Gastroesophageal sphincter (tissue), 4 donors: ENCODE measurements around the gene KAZN. TPM values are rescaled to one million over a fixed set of nuclear protein-coding genes. Genes with fewer than 3 reads are reported as not detected.

ENCODE experiments used
- ATAC-seq: fragments of 150-250 bp; one replicate; pipeline ENCODE4 v1.9.1; 2016; ENCODE audit warnings: mild to moderate bottlenecking, moderate library complexity
- H3K27ac ChIP-seq, 4 donors: fragments of 200-600 bp; sonication (generic) in 3 of 4; 1 replicate in 3 of 4; 2 replicates in 1 of 4; pipeline ENCODE4 v1.5.1; 2016 to 2019
- H3K27me3 ChIP-seq: fragments of 200-600 bp; sonication (generic); one replicate; pipeline ENCODE4 v1.5.1; 2019
- H3K36me3 ChIP-seq, 2 donors: fragments of 200-600 bp; sonication (generic); one replicate each; pipeline ENCODE4 v1.5.1; 2019; ENCODE audit warnings: control low read depth in 1 of 2
- H3K4me1 ChIP-seq, 3 donors: fragments of 200-600 bp; sonication (generic); 1 replicate in 2 of 3; 2 replicates in 1 of 3; pipeline ENCODE4 v1.5.1; 2016 to 2019; ENCODE audit warnings: control low read depth in 2 of 3
- H3K4me3 ChIP-seq, 2 donors: fragments of 200-600 bp; sonication (generic); one replicate each; pipeline ENCODE4 v1.5.1; 2019; ENCODE audit warnings: mild to moderate bottlenecking in 1 of 2, moderate library complexity in 1 of 2
- H3K9me3 ChIP-seq, 3 donors: fragments of 200-600 bp; sonication (generic); one replicate each; pipeline ENCODE4 v1.5.1; 2017 to 2019; ENCODE audit warnings: control low read depth in 2 of 3
- EP300 ChIP-seq: sonication (generic); formaldehyde crosslinking; IDR thresholded peaks from one replicate; pipeline ENCODE4 v1.6.1; 2017; ENCODE audit warnings: antibody characterized with exemption, mild to moderate bottlenecking
- POLR2A ChIP-seq, 2 donors: fragments of 450-650 bp; IDR thresholded peaks; one replicate each; pipeline ENCODE4 v1.6.1; 2017; ENCODE audit warnings: antibody characterized with exemption in 2 of 2, mild to moderate bottlenecking in 2 of 2, moderate library complexity in 1 of 2
- POLR2AphosphoS5 ChIP-seq: sonication (generic); formaldehyde crosslinking; IDR thresholded peaks from one replicate; pipeline ENCODE4 v1.6.1; 2017; ENCODE audit warnings: antibody characterized with exemption
- WGBS, 2 donors: methylation state at CpG; one replicate each; pipeline ENCODE4 v1.1.5; 2018; ENCODE audit warnings: low coverage in 1 of 2; 5-methylcytosine and 5-hydroxymethylcytosine counted together
- total RNA-seq, 4 donors: library from RNA; depleted of rRNA; stranded (reverse); fragments of >200 nt; gene quantifications; one replicate each; pipeline ENCODE4 v1.1.0, GENCODE V29; 2016
- TF ChIP-seq, protein P1 (sequence below), 4 experiments: fragments of 200-600 bp in 2 of 4; fragments of 450-650 bp in 2 of 4; sonication (generic) in 1 of 4; IDR thresholded peaks; one replicate each; pipeline ENCODE4 v1.5.1; 2017 to 2019; ENCODE audit warnings: antibody characterized with exemption in 4 of 4, mild to moderate bottlenecking in 2 of 4, moderate library complexity in 2 of 4

KAZN gene
- total RNA-seq, 4 donors from 2014 or later, result 6.5 to 16.6 (median 11.5) TPM

GRCh38 chr1:14988636-14989035 is 390.2 kb downstream of the KAZN start:
- no peak for ATAC-seq
- Histone ChIP-seq H3K9me3 (no peaks in the 10 kb centered on the region), H3K4me3 (no peak overlapping the region), H3K36me3 (no peaks in the 10 kb centered on the region), H3K4me1 (peaks cover 0 to 12% (median 8%) of the 10 kb centered on the region in 3 donors), H3K27me3 (no peaks in the 10 kb centered on the region), H3K27ac (no peak overlapping the region)
- 90% methylated on average over 2 of the region's 8 CpGs; no CpG with 5 or more reads in 1 of the 2 donors for WGBS, 2 donors
- TF ChIP-seq POLR2AphosphoS5 (no peak), EP300 (no peak), POLR2A (IDR thresholded peaks at IDR 0.05) (no peak)
- TF ChIP-seq, protein P1, sequence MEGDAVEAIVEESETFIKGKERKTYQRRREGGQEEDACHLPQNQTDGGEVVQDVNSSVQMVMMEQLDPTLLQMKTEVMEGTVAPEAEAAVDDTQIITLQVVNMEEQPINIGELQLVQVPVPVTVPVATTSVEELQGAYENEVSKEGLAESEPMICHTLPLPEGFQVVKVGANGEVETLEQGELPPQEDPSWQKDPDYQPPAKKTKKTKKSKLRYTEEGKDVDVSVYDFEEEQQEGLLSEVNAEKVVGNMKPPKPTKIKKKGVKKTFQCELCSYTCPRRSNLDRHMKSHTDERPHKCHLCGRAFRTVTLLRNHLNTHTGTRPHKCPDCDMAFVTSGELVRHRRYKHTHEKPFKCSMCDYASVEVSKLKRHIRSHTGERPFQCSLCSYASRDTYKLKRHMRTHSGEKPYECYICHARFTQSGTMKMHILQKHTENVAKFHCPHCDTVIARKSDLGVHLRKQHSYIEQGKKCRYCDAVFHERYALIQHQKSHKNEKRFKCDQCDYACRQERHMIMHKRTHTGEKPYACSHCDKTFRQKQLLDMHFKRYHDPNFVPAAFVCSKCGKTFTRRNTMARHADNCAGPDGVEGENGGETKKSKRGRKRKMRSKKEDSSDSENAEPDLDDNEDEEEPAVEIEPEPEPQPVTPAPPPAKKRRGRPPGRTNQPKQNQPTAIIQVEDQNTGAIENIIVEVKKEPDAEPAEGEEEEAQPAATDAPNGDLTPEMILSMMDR (IDR thresholded peaks at IDR 0.05), result no peak

DNA sequence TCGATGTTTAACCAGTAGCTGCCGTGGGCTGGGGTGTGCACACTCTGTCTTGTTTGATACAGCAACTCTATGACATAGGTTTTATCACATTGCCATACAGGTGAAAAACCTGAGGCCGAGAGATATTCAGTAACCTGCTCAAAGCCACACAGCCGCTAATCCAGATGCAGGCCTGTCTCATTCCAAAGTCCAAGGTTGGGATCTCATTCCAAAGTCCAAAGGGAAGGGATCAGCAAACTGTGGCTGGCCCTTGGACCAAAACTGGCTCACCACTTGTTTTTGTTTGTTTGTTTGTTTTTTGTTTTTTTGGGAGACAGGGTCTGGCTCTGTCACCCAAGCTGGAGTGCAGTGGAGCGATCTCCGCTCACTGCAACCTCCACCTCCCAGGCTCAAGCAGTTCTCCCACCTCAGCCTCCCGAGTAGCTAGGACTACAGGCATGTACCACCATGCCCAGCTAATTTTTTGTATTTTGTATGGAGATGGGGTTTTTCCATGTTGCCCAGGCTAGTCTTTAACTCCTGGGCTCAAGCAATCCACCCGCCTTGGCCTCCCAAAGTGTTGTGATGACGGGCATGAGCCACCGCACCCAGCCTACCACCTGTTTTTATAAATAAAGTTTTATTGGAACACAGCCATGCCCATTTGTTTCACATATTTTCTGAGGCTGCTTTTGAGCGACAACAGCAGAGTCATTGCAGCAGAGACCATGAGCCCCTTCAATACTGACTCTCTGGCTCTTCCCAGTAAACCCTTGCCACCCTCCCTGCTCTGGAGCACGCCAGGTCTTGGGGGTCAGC is 391.6 kb downstream of the KAZN start:
- peaks cover 0 to 12% (median 8%) of the 10 kb centered on the region in 3 donors for H3K4me1 ChIP-seq
- H3K27me3 ChIP-seq, result no peaks in the 10 kb centered on the region
- no peaks in the 10 kb centered on the region for H3K36me3 ChIP-seq
- WGBS, 2 donors, result 80 to 89% methylated on average over 3 to 10 of the region's 12 CpGs
- no peak for ATAC-seq
- H3K27ac ChIP-seq, result no peak overlapping the region
- H3K9me3 ChIP-seq, result no peaks in the 10 kb centered on the region
- no peak overlapping the region for H3K4me3 ChIP-seq
- TF ChIP-seq POLR2AphosphoS5, result no peak

- no peak for TF ChIP-seq EP300
- no peak for TF ChIP-seq POLR2A (IDR thresholded peaks at IDR 0.05)
- TF ChIP-seq, protein P1 (IDR thresholded peaks at IDR 0.05), result no peak
- no peak for TF ChIP-seq POLR2AphosphoS5
- ATAC-seq, result no peak
- whole genome bisulfite sequencing, 2 donors, result 58 to 77% methylated on average over 2 to 11 of the region's 13 CpGs
Observed at GRCh38 chr1:14993414-14993813, 394.9 kb downstream of the KAZN start.

GRCh38 chr1:14994148-14994547 is 395.7 kb downstream of the KAZN start:
- no peak for ATAC-seq
- peaks cover 0 to 10% (median 0%) of the 10 kb centered on the region in 3 donors for H3K4me1 ChIP-seq
- WGBS, 2 donors, result 70 to 90% methylated on average over 4 to 6 of the region's 7 CpGs
- no peaks in the 10 kb centered on the region for H3K36me3 ChIP-seq
- H3K27ac ChIP-seq, result no peak overlapping the region
- TF ChIP-seq POLR2A (IDR thresholded peaks at IDR 0.05) (no peak), EP300 (no peak), POLR2AphosphoS5 (no peak)
- TF ChIP-seq, protein P1 (IDR thresholded peaks at IDR 0.05), result no peak
- no peaks in the 10 kb centered on the region for H3K9me3 ChIP-seq
- H3K4me3 ChIP-seq, result no peak overlapping the region
- no peaks in the 10 kb centered on the region for H3K27me3 ChIP-seq

More at GRCh38 chr1:14993414-14993813, 394.9 kb downstream of the KAZN start:
- H3K4me3 ChIP-seq, result no peak overlapping the region
- no peak overlapping the region for H3K27ac ChIP-seq
- no peaks in the 10 kb centered on the region for H3K9me3 ChIP-seq
- no peaks in the 10 kb centered on the region for H3K27me3 ChIP-seq
- peaks cover 0 to 14% (median under 1%) of the 10 kb centered on the region in 3 donors for H3K4me1 ChIP-seq
- no peaks in the 10 kb centered on the region for H3K36me3 ChIP-seq

DNA sequence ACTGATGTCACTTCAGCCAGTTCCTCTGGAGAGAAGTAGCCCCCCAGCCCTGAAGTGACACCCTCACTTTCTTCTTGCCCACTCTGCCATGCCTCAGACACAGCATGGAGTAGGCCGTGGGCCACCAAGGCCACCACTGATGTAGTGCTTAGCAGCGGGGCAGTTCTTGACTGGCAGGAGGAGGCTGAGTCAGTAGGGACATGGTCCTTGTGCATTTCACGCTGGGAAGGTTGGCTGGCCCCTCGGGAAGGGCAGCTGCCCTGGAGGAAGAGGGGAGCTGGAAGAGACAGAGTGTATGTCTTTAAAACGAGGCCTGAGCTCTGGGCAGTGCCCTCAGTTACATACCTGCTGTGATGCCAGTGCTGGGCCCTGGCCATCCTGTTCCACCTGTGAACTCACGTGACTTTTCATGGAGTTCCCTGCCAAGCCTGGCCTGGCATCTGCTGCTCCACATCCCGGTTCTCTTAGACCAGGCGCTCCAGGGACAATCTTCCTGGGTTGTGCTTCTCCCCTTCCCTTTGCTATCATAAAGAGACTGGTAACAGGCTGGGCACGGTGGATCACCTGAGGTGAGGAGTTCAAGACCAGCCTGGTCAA is 396.5 kb downstream of the KAZN start:
- no peak for ATAC-seq
- Histone ChIP-seq H3K4me3 (no peak overlapping the region), H3K27ac (no peak overlapping the region), H3K27me3 (no peaks in the 10 kb centered on the region), H3K36me3 (no peaks in the 10 kb centered on the region), H3K4me1 (peaks cover 0 to 10% (median 0%) of the 10 kb centered on the region in 3 donors), H3K9me3 (no peaks in the 10 kb centered on the region)
- TF ChIP-seq POLR2AphosphoS5 (no peak), POLR2A (IDR thresholded peaks at IDR 0.05) (no peak), EP300 (no peak)
- TF ChIP-seq, protein P1 (IDR thresholded peaks at IDR 0.05), result no peak
- WGBS, 2 donors, result 87% methylated on average over 3 of the region's 9 CpGs; no CpG with 5 or more reads in 1 of the 2 donors
